ENCODE results near the gene CSTF1.

CSTF1 gene

GRCh38 chr20:56430957-56431356, 38.5 kb downstream of the CSTF1 start:
- no peak for DNase-seq

GRCh38 chr20:56431471-56431870, 39.0 kb downstream of the CSTF1 start:
- no peak for DNase-seq

DNA sequence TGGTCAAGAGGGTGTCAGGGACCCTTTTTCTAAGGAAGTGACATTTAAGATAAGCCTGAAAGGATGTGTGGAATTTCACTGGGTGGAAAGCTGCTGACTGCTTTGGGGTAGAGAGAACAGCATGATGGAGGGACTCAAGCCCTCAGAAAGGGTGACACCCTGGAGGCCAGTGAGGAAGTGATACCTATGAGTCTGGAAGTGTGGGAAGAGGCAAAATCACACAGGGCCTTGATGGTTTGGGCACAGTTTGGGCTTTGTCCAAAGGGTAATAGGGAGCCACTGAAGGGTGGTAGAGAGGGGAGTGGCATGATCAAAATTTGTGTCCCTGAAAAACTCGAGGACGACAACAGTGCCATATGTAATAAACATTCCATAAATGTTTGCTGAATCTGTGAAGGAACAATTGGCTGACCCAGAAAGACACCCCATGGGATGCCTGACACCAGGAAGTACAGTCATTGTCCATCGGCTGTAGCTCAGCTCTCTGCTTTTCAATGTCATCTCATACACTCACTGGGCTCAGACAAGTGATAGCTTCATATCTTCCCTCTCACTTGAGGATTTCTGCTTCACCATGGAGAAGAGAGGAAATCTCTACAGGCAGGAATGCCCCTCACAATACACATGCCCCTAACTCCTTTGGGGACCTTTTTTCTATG, 40.9 kb downstream of the CSTF1 start:
- no peak for DNase-seq

DNA sequence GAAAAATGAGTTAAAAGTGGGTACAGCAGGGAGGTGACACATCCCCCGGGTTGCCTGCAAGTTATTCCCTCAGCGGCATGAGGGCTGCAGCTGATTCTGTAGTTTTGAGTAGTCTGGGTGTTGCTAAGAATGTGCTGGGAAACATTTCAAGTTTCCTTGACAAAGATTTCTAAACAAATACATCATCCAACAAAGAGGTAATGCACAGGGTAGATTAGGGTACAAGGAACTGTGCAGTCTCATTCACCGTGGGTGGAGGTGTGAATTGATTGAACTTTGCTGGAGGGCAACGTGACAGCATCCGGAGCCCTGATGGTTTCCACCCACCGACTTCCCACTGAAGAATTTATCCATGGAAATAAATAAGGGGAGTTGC, 41.4 kb downstream of the CSTF1 start:
- DNase-seq, result no peak

- no peak for DNase-seq
Measured at GRCh38 chr20:56437196-56437960, 44.9 kb downstream of the CSTF1 start.

- no peak for DNase-seq
Measured at GRCh38 chr20:56438284-56438683, 45.8 kb downstream of the CSTF1 start.

DNA sequence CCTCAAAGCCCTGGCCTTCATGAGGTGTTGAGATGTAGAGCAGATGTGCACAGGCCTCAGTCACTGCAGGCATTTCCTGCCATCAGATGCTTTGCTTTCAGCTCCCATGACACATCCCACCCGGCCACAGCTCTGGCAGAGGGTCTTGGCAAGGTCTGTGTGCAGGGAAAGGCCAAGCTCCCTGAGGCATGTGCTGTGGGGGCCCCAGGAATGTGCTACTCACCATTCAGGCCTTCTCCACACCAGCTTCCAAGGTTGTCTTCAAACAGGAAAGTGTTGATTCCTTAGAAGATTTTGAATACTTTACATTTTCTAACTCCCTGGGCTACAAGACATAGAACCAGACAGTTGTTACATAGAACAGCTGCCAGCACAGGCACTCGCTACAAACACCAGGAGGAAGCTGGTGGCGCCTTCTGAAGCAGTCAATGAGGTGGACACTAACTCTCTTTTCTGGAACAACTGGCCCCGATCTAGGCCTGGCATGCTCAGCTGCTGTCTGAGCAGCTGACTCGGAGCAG, 47.4 kb downstream of the CSTF1 start:
- DNase-seq, result no peak

DNA sequence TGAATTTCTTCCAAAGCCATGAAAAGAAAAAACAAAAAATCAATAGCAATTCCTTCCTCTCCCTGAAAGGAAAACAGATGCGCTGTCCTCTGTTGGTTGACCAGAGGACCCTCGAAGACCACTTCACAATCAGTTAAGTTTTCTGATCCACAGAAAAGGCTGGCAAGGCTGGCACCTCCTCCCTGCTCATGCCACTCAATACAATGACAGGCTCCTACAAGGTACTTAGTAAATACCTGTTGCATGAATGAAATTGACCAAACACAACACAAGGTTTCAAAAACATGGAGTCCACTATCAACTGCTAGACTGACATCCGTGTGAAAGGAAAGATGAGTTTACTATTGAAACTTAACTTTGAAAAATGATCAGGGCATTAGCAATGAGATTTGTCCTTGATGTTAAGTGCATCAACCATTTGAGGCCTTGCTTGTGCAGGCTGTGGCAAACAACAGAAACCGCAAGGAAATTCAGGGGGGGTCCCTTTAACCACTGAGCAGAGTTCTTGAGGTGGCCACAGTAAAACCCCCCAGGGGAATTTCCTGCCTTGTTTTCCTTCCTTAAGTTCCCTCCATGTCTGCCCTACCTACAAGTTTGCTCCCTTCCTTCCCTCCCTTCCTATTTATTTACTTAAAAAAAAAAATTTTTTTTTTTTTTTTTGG, 48.0 kb downstream of the CSTF1 start:
- no peak for DNase-seq

DNA sequence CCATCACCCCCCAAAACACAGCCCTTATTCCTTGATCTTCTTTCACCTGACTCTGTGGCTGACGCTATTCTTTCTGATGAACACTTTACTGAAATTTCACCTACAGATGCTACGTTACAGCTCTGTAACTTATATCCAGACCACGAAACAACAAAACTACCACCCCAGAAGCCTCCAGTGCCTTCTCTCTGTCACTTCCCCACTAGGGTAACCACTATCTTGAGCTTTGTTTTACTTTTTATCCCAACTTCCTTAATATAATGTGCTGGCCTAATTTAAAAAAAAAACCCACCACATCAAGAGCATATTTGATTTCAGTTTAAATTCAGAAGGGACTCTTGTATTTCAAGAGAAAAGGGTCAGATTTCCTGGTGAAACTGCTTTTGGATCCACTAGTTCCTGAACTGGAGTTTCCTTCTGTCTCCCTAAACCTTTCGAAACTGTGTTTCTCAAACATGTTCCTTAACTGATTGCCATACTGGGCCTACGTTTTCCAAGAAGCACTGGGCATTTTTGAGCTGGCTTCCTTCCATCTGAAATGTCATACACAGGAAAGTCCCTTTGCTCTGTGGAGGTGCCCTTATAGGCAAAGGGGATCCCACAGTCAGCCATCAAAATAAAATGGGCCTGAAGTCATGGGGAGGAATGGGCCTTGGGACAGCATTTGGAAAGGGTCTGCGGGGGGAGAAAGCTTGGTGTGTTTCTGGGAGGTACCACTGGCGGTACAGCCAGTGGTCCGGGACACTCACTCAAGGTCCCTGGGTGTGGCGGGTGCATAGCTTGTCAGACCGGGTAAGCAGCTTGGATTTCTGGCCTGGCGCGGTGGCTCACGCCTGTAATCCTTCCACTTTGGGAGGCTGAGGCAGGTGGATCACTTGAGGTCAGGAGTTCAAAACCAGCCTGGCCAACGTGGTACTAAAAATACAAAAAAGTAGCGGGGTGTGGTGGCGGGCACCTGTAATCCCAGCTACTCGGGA, 50.2 kb downstream of the CSTF1 start:
- DNase-seq, result no peak

GRCh38 chr20:56443654-56444540, 51.5 kb downstream of the CSTF1 start:
- no peak for DNase-seq

DNA sequence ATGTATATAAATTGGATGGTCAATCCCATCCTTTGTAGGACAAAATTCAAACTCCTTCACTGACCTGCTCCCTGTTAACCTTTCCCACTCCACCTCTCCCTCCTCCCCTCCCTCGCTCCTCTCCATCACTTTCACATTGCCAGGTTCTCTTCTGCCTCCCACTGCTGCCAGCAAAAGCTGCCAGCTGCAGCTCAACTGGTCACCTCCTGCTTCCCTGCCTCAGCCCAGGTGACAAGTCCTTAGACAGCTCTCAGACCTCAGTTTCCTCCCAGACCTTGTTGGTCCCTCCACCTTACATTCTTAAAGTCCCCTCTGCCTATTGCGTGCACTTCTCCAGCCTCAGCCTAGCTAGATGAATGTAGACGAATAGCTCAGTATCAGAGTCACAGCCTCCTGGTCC, 52.7 kb downstream of the CSTF1 start:
- no peak for DNase-seq

DNA sequence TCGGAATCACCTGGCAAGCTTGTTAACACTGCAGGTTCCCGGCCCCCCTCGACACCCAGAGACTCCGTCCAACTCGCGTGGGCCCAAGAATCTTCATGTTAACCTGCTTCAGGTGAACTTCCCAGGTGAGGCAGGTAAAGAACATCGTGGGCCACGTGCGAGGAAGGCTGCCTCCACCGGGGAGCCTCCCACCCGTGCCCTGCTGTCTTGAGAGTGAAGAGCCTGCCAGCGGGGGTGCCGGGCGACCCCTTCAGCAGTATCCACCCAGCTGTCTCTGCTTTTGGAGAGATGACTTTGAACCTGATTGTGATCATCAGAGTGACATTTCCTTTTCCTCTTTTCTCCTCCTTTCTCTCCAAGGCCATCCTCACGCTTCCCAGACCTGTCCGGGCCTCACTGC, 53.1 kb downstream of the CSTF1 start:
- DNase-seq, result no peak

GRCh38 chr20:56447227-56447626, 54.8 kb downstream of the CSTF1 start:
- no peak for DNase-seq

GRCh38 chr20:56449459-56449858, 57.0 kb downstream of the CSTF1 start:
- DNase-seq, result no peak

GRCh38 chr20:56451056-56451765, 58.8 kb downstream of the CSTF1 start:
- DNase-seq, result no peak

GRCh38 chr20:56453352-56453751, 60.9 kb downstream of the CSTF1 start:
- DNase-seq, result no peak

DNA sequence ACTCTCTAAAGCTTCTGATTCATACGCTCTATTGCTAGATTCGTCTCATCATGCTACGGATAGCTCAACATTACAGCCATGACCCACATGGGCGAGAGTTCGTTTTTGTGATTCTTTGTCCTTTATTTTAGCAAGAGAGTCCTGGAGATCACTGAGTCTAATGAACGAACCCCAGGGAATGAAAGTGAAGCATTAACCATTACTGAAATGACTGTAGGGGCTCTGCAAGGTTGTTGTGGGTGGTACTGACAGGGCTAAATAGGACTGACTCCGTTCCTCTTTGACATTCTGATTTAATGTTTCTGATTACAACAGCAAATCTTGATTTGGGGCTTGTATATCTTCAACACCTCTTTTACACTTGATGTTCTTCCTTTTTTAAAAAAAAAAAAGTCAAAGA, 62.3 kb downstream of the CSTF1 start:
- no peak for DNase-seq

Measured in NCI-H1417 treated with DMSO at 0.1 percent for 48 hours (cell line).